NCI-H187 (cell line): Measurements from ENCODE around the gene BACE2.
"Not testable (repeated sequence)": the region's sequence is repeated elsewhere in the genome, so short reads cannot be mapped to it uniquely, and the experiment has no call there.

ENCODE experiments used
- DNase-seq, 2 experiments: peaks; one replicate each; lab custom pipeline; 2025; lab: John Stamatoyannopoulos, UW

The BACE2 gene

GRCh38 chr21:41215856-41216408, 48.0 kb downstream of the BACE2 start:
- DNase-seq, result no peak

GRCh38 chr21:41216486-41216885, 48.5 kb downstream of the BACE2 start:
- no peak for DNase-seq

- DNase-seq, result no peak
Observed at GRCh38 chr21:41217671-41218385, 49.9 kb downstream of the BACE2 start.

- no peak for DNase-seq
Observed at GRCh38 chr21:41219498-41220207, 51.7 kb downstream of the BACE2 start.

- DNase-seq, result no peak
Observed at GRCh38 chr21:41220208-41220733, 52.3 kb downstream of the BACE2 start.

- DNase-seq, result no peak
Observed at GRCh38 chr21:41222247-41223068, 54.5 kb downstream of the BACE2 start.

GRCh38 chr21:41226853-41227252, 58.9 kb downstream of the BACE2 start:
- no peak for DNase-seq

GRCh38 chr21:41227357-41228005, 59.5 kb downstream of the BACE2 start:
- DNase-seq, result no peak

- no peak for DNase-seq
Observed at GRCh38 chr21:41228006-41228370, 60.0 kb downstream of the BACE2 start.

- DNase-seq, result no peak
Observed at GRCh38 chr21:41228492-41228891, 60.5 kb downstream of the BACE2 start.

GRCh38 chr21:41228958-41229357, 61.0 kb downstream of the BACE2 start:
- DNase-seq, result no peak

GRCh38 chr21:41229509-41230248, 61.7 kb downstream of the BACE2 start:
- DNase-seq, result no peak

- no peak for DNase-seq
Observed at GRCh38 chr21:41230497-41230896, 62.5 kb downstream of the BACE2 start.

GRCh38 chr21:41231060-41231459, 63.1 kb downstream of the BACE2 start:
- no peak for DNase-seq

GRCh38 chr21:41232013-41232412, 64.1 kb downstream of the BACE2 start:
- no peak for DNase-seq

- no peak for DNase-seq
Observed at GRCh38 chr21:41233916-41234315, 66.0 kb downstream of the BACE2 start.

GRCh38 chr21:41234569-41234968, 66.6 kb downstream of the BACE2 start:
- DNase-seq, result no peak

- no peak for DNase-seq
Observed at GRCh38 chr21:41235201-41235600, 67.2 kb downstream of the BACE2 start.

GRCh38 chr21:41236352-41236973, 68.5 kb downstream of the BACE2 start:
- DNase-seq, result no peak

- not testable (repeated sequence) for DNase-seq
Observed at GRCh38 chr21:41238081-41238796, 70.3 kb downstream of the BACE2 start.
